Limb (tissue), 2 donors: Measurements from ENCODE around the gene DNAH3.

Experiments
- DNase-seq, 2 donors: peaks; one replicate each; pipeline ENCODE4 v3.0.0-alpha.2; 2016; ENCODE audit errors: extremely low spot score in 2 of 2

The DNAH3 gene

DNA sequence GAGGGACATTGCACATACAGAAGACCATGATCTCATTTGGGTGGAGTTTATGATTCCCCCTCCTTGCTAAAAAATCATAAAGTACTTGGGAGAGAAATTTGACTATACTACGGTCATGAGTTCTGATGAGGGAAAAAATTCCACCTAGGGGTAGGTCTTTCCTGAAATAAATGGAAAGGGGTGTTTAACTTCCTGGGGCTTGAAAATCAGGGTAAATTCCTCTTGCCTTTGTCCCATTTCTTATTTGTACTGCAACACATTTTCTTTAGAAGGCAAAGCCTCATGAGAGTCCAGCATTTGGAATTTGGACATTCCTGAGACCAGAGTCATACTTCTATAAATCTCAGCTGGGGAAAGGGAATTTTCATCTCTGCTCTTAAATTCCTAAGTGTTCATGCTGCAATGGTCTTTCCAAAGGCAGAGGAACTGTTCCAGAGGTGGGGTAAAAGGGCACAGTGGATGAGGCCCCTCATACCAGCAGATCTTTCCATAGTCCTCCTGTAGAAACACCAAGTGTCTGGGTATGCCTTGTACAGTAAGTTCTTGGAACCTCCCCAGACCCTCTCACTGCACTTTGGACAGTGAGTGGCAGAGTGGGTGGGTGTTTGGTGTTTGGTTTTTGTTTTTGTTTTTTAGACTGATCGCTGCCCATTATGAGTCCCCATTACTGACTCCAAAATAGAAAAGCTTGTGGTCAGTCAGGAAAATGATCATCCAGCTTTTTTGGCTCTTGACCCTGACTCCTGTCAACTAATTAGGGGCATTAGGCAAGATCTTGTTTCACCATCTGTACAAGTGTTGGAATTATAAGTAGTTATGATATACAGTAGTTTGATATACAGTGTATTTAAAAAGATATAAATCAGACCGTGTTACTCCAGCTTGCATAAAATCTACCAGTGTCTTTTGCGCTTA is 244.0 kb downstream of the DNAH3 start:
- no peak for DNase-seq

DNA sequence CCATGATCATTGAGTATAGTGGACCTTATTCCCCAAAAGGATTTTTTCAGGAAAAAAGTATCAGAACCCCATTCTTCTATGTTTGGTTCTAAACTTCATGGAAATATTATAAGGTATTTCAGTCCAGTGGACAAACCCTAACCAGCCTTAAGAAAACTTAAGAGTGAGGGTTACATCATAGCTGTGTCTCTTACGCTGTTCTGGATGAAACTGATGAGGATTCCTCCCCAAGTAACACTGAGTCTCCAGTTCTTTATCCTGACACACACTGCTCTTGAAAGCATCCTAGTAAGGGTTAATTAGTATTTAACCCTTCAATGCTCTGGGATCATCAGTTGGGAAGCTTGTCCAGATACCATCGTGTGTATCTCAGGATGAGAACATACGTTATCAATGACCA is 245.1 kb downstream of the DNAH3 start:
- no peak for DNase-seq

DNA sequence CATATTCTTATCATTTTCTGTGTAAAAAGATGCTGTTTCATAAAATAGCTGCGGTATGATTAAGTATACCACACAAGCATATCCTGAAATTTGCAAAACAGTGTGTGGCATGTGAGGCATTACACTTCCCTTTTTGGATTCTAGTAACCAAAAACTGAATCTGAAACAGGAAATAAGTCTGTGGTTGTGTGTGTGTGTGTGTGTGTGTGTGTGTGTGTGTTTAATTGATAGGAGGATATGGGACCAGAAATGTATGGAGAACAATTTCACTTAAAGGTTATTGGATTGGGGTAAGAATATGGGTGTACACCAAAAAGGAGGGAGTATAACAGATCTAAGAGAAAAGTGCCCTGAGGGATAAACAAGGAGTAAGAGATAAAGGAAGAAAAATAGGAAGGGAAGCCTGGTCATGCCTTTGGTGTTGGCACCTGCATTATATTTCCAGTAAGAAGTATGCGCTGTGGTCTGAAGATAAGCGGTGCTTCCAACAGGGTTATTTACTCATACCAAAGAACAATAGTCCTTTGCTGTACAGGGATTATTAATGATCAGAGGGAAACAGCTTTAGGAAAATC is 246.1 kb downstream of the DNAH3 start:
- DNase-seq: no peak

DNA sequence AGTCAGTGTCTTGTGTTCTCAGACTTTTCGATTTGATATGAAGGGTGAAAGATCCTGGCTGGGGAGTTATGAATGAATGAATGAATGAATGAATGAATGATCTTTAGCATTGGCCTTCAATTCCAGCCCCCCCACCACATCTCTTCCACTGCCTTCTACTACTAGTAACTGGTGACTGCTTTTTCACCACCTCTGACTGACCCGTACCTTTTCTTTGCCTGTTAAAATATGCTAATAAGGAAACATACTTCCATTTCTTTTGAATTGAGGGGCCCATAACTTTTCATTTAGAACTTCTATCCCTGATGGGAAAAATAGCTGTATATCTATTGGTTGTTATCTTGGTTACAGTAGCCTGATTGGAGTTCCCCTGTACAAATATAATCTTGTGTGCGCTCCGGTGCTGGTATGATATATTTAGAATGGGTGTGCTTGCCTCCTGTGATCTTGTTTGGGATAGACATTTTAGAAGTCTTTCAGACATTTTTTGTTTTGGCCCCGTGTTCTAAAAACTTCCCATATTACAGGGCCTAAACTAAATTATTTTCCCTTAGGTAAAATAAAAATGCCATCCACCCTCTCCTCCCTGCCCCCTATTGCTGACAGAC is 246.6 kb downstream of the DNAH3 start:
- DNase-seq: no peak

DNA sequence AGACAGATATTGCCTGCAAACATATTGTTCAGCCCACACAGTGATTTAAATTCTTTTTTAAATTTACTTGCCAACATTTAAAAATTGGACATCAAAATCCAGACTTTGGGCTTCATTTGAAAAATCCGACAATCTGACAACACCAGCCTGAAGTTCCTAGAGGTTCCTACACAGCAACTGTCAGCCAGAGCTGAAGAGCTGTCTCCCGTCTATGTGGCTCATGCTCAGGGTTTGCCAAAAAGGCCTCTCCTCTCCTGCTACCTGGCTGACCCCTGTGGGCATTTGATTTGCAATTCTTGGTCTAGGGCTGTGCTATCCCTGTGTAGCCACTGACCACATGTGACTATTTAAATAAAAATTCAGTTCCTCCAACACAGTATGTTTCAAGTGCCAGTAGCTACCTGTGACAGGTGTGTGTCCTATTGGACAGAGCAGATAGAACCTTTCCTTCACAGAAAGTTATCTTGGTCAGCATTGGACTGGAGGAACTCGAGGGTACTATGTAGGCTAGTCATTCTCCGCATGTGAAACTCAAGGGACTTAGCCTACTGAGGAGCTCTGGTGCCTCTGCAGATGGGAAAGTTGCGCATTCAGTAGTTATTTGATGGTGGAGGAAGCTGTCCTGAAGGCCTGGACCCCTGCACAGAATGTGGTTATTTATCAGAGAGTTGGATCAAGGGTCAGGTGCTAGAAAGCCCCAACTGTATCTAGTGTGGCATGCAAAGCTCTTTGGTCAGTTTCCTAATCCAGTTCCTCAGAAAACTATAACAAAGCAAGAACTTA is 247.3 kb downstream of the DNAH3 start:
- no peak for DNase-seq

DNA sequence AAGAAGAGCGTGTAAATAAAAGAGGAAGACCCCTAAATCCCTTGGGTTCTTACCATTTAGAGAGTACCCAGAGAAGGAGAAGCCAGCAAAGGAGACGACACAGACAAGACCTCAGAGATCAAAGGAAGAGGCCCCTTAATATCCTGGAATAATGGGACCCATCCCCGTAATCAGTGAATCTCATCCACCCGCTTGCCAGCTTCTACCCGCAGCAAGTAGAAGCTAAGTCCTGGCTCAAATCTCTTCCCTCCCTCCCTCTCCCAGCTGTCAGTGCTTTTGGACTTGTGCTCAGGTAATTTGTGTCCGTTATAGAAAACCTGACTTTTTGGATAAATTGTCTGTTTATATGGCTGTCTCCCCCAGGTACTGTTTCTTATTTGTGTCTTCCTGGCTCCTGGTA is 248.2 kb downstream of the DNAH3 start:
- DNase-seq: no peak

DNA sequence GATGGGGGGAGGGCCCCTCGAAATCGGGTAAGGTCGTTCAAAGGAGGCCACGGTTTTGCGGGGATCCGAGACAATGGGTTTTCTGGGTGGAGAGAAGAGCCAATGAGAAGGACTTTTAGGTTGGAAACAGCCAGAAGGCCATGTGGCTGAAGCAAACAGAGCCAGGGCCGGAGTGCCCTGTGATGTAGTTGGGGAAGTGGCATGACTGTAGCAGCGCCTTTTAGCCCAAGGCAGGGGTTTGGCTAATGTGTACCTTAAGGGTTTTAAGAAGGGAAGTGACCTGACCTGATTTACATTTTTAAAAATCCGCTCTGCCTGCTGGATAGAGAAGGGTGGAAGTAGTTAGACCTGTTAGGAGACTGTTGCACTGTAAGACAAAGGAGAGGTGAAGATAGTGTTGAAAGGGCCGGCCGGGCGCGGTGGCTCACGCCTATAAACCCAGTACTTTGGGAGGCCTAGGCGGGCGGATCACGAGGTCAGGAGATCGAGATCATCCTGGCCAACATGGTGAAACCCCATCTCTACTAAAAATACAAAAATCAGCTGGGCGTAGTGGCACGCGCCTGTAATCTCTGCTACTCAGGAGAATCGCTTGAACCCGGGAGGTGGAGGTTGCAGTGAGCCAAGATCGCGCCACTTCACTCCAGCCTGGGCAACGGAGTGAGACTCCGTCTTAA is 249.1 kb downstream of the DNAH3 start:
- peak in 1 of 2 donors; percentile 71 for DNase-seq

DNA sequence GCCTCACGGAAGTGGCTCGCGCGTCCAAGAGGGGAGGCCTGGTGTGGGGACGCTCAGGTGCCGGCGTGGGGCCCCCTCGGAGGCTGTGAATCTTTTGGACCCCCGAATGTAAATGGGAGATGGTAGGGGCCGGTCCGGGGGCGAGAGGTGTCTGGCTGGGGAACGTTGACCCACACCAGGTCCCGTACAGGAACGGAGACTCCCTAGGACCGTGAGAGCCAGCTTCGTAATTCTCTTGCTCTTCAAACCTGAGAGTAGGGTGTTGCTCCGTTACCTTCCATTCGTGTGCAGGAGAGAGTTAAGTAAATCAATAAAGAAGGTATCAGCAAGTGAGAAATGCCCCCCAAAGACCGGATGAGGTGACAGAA is 249.6 kb downstream of the DNAH3 start:
- DNase-seq: no peak

DNA sequence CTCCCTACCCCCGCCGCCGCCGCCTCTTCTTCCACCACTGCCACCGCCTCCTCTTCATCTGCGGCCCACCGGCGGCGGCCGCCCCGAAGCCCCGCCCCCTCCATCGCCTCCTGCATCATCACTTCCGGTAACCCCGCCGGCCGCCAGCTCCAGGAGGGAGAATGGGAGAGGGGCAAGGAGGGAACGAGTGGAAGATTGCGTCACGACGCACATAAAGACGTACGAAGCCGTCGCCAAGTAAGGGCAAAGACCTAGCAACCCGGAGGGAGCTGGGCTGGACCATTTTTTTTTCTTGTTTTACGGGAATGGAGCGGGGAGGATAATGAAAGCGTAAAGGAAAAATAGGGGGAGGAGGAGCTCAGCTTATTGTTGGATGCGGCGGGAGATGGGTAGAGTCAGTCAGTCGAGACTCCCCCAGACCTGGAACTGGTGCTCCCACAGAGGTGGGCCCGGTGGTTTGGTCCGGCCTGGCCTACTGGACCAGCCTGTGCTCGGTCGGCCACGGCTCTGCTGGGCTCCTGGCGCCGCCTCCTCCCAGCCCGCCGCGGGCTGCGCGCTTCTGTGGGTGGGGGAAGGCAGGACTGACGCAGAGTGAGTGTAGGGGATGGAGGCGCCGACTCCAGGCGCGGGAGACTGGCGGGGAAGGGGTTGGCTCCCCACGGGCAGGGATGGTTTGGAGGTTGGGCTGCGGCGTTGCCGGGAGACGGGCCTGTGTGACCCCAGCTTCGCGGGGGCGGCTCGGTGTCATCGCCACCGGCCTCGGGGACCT is 250.2 kb downstream of the DNAH3 start, which contains the start of the genes DCUN1D3 and LYRM1:
Gene DCUN1D3, minus strand, starts transcription at position 60 of the 769 bp plus-strand sequence. CDS start 37,820 bp downstream, outside the sequence.
Gene LYRM1, plus strand, starts transcription at position 473 of the 769 bp plus-strand sequence. CDS start 14,785 bp downstream, outside the sequence.
- DNase-seq: peak; percentile 98 to 99

DNA sequence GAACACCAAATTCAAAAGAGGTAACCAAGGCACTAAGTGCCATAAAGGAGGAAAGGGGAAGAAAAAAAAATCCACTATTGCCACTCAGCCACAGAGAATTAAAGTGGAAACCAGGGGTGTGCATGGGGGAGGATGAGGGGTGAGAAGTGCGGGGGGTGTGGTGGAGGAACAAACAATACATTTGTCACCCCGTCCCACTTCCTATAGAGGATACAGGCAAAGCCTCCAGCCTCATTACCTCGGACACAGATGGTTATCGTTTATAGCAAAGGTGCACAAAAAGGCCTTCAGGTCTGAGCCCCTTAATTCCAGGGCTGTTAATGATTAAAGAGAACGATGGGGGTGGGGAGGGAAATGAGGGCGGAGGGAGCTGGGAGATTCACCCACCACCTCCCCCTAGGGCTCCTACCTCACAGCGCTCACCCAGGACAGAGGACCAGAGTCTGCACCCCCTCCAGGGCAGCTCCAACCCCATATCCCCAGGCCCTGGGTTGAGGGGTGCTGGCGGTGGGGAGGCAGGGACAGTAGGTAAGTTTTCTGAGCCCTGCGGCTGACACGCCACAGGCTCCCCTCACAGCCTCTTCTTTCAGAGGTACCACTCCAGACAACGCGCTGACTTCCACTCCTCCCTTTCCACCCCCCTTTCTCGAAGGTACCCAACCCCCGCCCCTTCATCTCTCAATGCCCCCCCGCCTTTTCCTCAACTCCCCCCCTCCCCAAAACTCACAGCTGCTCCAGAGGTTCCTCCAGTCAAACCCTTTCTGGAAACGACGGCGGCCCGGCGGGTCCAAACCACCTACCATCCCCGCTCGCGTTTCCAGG is 251.0 kb downstream of the DNAH3 start:
- no peak for DNase-seq

DNA sequence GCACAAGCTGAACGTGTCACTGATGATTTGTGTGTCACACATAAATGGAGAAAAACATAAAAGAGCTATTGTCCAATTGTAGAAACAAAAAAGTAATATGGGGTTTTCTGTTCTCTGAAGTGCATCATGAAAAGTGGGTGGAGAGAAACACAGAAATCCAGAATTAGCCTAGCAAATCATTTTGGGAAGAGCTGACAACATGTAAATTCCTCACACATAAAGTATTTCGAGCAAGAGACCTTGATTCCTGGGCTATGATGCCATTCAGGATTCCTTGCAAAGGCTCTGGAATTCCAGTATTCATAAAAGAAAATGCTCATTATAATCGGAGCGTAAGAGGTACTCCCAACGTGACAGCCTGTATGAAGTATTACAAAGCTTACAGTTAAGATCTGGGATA is 251.6 kb downstream of the DNAH3 start:
- no peak for DNase-seq

DNA sequence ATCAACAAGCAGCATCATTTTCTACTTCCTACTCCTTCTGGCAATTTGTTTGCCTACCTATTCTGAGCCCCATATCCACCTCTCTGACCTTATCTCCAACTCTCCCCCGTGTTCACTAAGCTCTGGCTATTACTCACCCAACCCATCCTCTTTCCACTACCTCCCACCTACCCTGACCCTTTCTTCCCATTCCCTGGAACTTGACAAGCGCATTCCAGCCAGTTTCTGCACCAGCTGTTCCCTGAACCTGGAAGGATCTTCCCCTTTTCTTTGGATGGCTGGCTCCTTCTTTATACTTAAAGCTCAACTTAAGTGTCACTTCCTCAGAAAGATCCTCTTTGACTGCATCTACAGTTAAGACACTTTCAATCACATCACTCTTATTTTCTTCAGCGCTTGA is 252.7 kb downstream of the DNAH3 start:
- no peak for DNase-seq

DNA sequence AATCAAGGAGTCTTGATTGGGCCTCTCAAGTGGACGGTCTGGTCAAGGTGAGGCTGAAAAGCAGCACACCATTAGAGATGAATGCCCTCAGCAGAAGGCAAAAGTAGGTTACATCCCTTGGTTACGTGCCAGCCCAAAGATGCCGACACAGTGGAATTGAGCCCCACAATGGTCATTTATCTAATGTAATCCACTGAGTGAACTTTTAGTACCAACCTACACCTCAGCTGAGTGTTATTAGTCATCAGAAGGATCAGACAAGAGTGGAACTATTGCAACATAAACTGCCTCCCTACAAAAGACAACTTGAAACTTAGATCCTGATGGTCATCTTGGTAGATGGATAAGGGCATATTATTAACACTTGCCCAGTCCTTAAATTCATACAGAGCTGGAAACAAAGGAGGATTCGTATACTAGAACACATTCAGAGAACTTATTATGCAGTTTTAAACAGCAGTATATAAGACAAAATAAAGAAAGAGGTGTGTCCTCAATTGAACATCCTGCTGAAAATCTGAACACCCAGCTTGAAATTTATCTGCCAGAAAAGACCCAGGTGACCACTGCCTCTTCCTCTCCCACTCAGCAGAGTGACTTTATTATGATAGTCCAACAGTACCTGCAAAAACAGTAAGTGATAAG is 253.3 kb downstream of the DNAH3 start:
- no peak for DNase-seq

DNA sequence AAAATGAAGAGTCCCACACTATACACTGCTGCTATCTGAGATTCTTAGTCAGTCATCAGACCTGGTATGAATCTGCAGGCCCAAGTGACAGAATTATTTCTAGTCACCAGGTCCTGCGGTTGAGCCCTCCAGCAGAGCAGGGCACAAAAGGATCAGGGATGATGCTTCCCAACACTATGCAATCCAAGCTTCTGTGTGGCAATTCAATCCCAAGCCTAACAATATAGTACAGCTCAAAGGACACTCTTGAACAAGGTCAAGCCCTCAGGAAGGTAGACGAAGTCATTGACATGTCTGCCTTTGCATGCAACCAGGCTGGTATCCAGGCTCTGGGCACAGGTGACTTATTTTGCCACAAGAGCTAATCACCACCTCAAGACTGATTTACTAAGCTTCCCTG is 256.3 kb downstream of the DNAH3 start:
- no peak for DNase-seq

DNA sequence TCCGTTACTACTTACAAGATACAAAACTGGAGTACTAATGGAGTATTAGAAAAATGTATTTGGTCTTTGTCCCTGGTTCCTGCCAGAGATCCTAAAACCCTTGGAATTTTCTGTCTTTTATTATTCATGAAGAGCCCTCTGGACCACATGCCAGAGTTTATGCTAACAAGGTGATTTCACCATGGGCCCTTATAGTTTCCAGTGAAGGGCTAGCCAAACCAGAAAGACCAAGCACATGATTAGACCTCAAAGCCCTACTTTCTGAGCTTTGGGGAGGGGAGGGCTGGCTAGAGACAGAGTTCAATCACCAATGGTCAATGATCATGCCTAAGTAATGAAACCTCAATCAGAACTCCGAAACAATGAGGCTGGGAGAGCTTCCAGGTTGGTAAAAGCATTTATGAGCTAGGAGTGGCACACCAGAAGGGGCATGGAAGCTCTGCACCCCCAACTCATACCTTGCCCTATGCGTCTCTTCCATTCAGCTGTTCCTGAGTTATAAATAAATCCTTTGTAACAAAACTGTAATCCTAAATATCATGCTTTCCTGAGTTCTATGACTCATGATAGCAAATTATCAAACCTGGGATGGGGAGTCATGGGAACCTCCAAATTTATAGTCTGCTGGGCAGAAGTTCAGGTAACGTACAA is 260.9 kb downstream of the DNAH3 start:
- DNase-seq: no peak

DNA sequence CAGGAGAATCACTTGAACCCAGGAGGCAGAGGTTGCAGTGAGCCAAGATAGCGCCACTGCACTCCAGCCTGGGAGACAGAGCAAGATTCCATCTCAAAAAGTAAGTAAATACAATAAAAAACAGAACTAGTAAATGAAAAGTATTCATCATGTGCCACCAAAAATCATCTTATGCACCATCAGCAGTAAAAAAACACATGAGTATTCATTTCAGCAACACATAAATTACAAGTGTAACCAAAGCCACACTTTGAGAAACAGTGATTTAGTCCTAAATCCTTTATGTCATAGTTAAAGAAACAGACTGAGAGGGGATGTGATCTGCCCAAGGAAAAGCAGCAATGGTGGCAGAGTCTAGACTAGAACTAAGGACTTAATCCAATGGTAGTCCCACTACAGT is 263.4 kb downstream of the DNAH3 start:
- no peak for DNase-seq

DNA sequence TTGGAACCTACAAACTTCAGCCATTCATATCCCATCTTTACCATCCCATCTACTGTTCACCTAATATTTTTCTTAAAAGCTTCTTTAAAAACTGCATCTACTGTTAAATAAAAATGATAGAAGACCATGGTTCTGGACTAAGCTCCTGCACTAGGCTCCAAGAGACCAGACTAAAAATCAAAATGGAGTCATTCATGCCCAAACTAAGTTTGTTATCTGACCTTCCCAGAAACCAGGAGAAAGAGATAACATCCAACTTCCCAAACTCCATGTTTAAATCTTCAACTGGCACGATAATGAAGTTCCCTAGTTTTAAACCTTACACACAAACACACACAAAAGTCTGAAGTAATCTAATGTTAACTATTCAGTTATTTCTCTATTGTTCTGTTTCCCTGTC is 264.3 kb downstream of the DNAH3 start:
- no peak for DNase-seq

DNA sequence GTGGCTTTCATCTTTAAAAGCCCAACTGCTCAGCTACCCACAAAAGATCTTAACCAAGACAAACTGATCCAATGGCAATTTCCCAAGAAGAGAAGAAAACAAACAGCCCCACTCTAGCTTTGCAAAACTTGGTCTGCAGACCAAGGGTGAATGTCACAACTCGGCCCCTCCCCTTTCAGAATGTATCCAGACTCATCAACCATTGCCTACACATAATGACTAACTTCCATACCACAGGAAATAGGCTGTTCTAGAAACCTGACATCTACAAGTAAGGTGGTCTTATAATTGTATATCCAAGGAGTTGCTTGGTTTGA is 266.4 kb downstream of the DNAH3 start:
- DNase-seq: no peak
